Brain microvascular endothelial cell (primary cell): ENCODE results near the gene CLEC16A.
"Not testable (repeated sequence)": the region's sequence is repeated elsewhere in the genome, so short reads cannot be mapped to it uniquely, and the experiment has no call there.

Experiments used
- DNase-seq: peaks from one replicate; pipeline ENCODE4 v3.0.0-alpha.2; 2020
- H3K27ac ChIP-seq: fragments of 250-450 bp; sonication (Bioruptor Pico); 2 replicates; pipeline ENCODE4 v1.5.1; 2020; ENCODE audit warnings: mild to moderate bottlenecking, moderate library complexity
- H3K27me3 ChIP-seq: fragments of 250-450 bp; sonication (Bioruptor Pico); replicated peaks from 2 replicates; pipeline ENCODE4 v1.5.1; 2020; ENCODE audit warnings: mild to moderate bottlenecking
- H3K36me3 ChIP-seq: fragments of 250-450 bp; sonication (Bioruptor Pico); replicated peaks from 2 replicates; pipeline ENCODE4 v1.5.1; 2020; ENCODE audit warnings: mild to moderate bottlenecking
- H3K4me3 ChIP-seq: 2 replicates; pipeline ENCODE4 v1.5.1; 2011; ENCODE audit warnings: low read depth, mild to moderate bottlenecking, control low read depth, low read length, moderate library complexity
- CTCF ChIP-seq: IDR thresholded peaks from 2 replicates; pipeline ENCODE4 v1.5.1; 2011; ENCODE audit warnings: low read depth, mild to moderate bottlenecking, moderate library complexity, low read length, control low read depth, inconsistent platforms; ENCODE audit errors: missing control alignments
- in situ Hi-C: cut with HindIII; loops from 2 replicates; pipeline ENCODE4 v1.10.0; 2017; ENCODE audit warnings: low sequenced_read_pairs, low pct_ligation_motif_present

Gene CLEC16A

GRCh38 chr16:10922328-10923145 lies 21.8 kb upstream of the CLEC16A start:
- in situ Hi-C loops: no loop called here
- H3K27ac ChIP-seq: no peak overlapping the region
- TF ChIP-seq CTCF: no peak

GRCh38 chr16:10923146-10923649 lies 21.2 kb upstream of the CLEC16A start:
- no peaks in the 10 kb centered on the region for H3K27me3 ChIP-seq
- H3K36me3 ChIP-seq: no peaks in the 10 kb centered on the region
- DNase-seq: no peak
- no peak overlapping the region for H3K27ac ChIP-seq
- TF ChIP-seq CTCF: no peak
- no peak overlapping the region for H3K4me3 ChIP-seq
- in situ Hi-C loops: no loop called here

More at GRCh38 chr16:10922328-10923145, 21.8 kb upstream of the CLEC16A start:
- H3K4me3 ChIP-seq: no peak overlapping the region
- DNase-seq: no peak
- H3K36me3 ChIP-seq: no peaks in the 10 kb centered on the region
- H3K27me3 ChIP-seq: no peaks in the 10 kb centered on the region

GRCh38 chr16:10923650-10924214 lies 20.6 kb upstream of the CLEC16A start:
- Histone ChIP-seq H3K27ac (no peak overlapping the region), H3K36me3 (peaks cover 3% of the 10 kb centered on the region), H3K4me3 (no peak overlapping the region), H3K27me3 (no peaks in the 10 kb centered on the region)
- in situ Hi-C loops: no loop called here
- DNase-seq: no peak
- no peak for TF ChIP-seq CTCF

- H3K27me3 ChIP-seq, DNase-seq, H3K27ac ChIP-seq, H3K36me3 ChIP-seq, in situ Hi-C loops, H3K4me3 ChIP-seq: not testable (repeated sequence)
These were observed 19.1 kb upstream of the CLEC16A start for GRCh38 chr16:10925285-10925684.

- Histone ChIP-seq H3K27ac (no peak overlapping the region), H3K27me3 (no peaks in the 10 kb centered on the region), H3K4me3 (no peak overlapping the region), H3K36me3 (peaks cover 3% of the 10 kb centered on the region)
- no peak for DNase-seq
- TF ChIP-seq CTCF: no peak
- in situ Hi-C loops: no loop called here
These were observed 18.3 kb upstream of the CLEC16A start for GRCh38 chr16:10926094-10926493.

- in situ Hi-C loops: no loop called here
- TF ChIP-seq CTCF: no peak
- H3K27me3 ChIP-seq: no peaks in the 10 kb centered on the region
- H3K36me3 ChIP-seq: peaks cover 3% of the 10 kb centered on the region
- H3K27ac ChIP-seq: no peak overlapping the region
- DNase-seq: no peak
- H3K4me3 ChIP-seq: no peak overlapping the region
These were observed 17.5 kb upstream of the CLEC16A start for GRCh38 chr16:10926867-10927266.
